Measurements from ENCODE around the gene FRS2.

DNA sequence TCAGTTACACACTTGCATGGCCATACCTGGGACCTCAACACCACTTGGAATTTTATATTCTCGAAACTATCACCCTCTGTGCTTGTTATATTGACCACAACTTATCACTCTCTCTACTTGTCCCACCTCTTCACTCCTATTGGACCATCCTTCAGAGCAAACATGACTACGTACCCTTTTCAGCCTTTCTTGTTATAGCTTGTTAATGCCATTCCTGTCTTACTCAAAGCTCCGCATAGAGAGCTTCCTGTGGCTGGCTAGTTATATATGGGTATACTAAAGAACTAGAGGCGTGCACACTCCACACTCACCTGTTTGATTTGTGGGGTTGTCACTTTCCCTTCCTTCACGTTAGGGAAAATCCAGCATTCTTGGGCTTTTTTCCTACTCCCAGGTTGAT, 26.3 kb upstream of the FRS2 start:
- TF ChIP-seq CTCF (IDR thresholded peaks at IDR 0.05) (no peak), POLR2A (IDR thresholded peaks at IDR 0.05) (no peak)

Measured in esophagus squamous epithelium (tissue), 4 donors.